Stimulated activated CD4-positive, alpha-beta T cell treated with anti-CD3 and anti-CD28 coated beads, Interleukin-1b, Interleukin-23, amount 100 ng/mL, for 1 hour (primary cell): ENCODE measurements around the gene HOXA13.

Source experiments
- DNase-seq, 2 donors: peaks; one replicate each; pipeline ENCODE4 v3.0.0-alpha.2; 2020; ENCODE audit warnings: low read depth in 2 of 2

Gene HOXA13

DNA sequence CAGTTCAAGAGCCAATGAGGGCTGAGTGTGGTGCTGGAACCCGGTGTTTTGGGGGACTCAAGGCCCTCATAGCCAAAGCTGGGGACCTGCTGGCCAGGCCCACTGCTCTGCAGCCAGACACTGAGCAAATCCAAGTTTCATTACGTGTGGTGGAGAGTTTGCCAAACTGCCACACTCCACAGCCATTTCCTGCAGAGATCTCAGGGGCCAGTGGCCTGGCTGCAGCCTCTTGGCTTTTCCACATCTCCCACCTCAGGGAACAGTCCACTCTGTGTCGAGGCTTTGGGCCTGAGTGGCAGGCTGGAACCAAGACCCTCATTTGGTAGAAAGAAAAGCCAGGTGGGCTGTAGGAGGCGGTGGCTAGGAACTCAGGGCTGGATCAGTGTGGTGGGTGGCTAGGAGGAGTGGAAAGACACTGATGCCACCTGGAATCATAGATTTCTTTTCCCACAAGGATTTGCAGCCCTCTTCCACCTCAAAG lies 18.1 kb downstream of the HOXA13 start:
- DNase-seq, result no peak

DNA sequence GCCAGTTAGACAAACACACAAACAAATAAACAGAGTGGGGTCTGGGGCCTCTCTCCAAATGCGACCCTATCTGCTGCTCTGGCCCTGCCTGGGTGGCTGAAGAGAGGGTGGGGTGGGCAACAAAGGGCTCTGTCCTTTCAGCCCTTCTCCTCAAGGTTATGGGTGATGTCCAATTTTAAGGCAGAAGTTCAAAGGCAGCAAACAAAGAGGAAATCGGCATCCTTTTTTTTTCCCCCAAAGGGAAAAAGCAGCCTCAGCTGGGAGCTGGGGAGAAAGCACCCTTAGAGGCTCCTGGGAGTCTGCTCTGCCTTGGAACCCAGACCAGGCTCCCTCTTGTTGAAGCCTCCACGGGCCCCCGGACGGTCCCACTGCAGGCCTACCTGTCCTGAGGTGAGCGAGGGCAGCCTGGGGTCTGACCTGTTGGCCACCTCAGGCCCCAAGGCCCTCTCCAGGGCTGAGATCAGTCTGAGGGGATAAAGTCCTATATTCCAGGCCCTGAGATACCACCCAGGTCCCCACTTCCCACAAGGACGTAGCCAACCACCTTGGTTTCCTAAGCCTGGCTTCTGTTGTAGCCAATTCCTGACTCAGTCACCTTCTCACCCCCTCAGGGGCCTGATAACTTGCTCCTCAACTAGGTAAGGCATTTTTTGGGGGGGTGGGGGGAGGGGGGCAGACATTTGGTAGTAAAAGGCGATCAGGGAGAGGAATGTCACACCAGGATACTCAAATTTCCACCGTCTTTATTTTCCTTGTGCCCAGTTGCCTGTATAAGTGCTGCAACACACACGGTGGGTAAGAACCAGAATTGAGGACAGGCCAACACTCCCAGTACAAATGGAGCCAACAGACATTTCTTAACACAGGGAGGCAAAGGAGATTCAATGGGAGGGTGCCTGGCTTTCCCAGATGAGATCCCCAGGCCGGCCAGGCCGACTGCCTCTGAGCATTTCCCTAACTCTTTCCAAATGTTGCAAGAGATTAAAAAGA lies 19.2 kb downstream of the HOXA13 start:
- no peak for DNase-seq

DNA sequence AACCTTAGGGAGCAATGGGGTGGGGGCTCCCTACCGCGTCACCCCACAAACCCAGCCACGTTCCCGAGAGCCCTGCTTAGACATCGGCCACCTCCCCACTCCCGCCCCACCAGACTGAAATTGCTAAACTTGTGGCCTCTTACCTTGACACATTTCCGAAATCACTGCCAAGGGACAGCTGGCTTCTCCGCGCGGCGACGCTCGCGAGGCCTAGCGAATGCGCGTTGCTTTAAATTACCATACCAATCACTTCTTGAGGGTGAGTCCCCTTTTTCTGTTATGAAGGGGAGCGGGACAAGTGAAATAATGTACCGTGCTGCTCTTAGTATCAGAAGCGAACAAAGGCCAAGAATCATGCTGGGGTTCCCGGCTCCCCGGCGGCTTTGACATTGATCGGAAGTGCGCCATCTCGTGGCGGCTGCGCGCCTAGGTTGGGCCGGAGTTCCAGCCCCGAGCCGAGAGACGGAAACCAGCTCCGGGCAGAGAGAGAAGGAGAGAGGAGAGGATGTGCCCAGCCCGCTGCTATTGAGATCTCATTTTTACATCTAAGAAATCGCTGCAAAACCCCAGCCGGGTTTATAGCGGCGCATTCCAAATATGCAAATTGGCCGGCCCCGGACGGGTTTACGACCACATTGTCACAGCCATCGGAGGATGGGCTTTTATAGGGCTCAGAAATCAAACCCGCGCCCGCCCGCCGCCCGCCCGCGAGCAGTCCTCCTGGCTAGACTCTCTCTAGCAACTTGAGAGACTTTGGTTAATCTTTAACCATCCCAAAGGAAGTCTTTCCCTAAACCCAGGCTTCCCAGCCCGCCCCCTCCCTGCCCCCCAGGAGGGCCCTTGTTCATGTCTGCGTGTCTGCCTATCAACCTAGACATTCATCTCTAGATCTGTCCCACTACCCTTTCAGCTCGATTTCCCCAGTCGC lies 20.1 kb downstream of the HOXA13 start:
- peak; percentile 26 to 46 for DNase-seq

DNA sequence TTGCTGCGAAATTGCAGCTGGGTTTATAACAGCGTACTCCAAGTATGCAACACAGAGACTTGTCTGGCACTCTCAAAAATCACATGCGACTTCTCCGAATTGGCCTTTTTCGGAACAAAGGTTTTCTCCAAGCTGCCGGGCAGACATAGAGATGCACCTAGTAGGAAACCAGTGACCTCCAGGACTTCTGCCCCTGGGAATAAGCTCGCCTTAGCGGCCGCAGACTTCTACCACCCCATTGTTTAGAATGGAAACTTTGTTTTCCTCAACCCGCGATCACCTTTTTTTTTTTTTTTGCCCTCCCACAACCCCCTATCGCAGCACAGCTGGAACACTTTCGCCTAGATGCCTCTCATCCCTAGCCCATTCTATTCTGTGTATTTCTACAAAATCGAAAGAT lies 20.9 kb downstream of the HOXA13 start:
- no peak for DNase-seq

DNA sequence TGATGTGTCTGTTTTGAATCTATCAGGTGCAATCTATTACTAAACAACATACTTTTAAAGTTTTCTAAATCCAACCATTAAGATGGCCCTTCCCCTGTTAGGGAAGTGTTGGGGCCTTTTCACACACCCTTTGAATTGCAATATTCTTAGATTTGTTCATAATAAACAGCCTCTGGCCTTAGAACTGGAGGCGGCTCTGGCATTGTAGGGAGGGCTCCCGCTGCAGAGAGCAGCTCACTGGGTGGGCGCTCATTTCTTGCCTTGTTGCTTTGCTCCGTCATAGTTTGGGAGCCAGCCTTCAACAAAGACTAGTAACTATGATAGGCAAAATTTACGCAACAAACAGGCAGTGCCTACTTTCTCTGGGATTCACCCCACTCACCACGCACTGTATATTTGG lies 21.5 kb downstream of the HOXA13 start:
- DNase-seq, result no peak

DNA sequence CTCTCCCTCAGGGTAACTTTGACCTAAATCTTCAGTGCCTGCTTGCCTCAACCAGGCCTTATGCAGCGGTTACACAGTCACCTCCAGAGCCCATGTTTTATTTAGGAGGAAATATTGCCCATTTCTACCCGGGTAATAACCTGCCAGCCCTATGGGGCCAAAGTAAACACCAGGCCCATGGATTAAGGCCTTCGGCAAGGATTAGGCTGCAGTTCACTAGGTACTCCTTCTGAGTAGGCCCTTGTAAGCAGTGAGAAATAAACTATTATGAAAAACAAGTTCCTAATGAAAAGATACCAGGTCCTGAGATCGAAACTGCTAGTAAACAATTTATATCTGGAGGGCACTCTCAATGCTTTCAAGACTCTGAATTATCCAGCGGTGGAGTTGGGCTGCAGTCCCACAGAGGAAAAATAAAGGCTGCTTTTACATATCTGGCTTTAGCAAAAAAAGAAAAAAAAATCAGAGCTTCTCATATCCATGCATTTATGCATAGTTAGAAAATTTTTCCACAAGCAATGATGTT lies 22.0 kb downstream of the HOXA13 start:
- no peak for DNase-seq

DNA sequence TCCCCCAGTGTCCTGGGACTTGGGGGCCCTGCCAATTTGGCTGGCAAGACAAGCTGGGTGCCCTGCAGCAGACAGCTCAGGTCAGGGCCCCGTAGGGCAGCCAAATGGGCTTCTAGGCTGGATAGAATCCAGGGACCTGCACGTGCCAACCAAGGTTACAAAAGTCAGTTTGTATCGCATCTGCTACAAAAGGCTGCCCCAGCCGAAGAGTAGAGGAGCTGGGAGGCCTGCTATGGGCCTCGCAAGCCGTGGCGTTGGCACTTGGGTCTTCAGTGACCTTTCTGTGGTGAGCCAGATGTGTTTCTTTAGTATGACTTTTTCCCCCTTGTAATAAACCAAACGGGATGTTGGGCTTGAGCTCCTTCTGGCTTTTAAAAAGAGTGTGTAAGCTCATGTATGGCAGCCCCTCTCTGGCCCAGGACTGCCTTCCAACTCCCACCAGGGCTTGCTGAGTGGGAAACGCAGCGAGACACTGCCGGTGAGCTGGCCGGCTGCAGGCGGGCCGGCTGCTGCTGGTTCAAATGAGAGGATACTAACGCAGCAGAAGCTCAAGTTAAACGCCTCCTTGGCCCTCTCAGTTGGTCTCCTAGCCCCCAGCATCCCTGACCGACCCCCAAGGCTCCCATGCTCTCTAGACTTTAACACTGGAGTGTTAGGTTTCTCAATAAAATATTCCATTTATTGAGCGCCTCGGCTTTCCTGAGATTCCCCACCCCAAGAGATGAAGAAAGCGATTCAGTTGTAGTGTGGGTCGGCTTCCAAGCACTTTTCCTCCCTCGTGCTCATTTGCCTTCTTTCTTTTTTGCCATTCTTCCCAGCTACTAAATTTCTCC lies 22.7 kb downstream of the HOXA13 start:
- no peak for DNase-seq

DNA sequence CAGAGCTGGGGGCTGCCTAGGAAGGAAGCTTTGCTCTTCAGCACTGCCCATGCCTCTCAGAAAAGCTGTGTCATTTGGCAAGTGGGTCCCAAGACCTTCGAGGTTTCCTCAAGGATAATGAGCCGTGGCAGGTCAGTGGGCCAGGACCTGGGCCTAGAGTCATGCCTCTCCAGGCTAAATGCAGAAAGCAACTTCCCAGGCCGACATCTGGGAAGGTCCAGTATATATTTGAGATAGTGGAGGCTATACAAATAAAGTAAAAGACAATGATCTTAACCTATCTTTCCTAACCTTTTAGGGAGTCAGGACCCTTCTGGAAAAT lies 23.4 kb downstream of the HOXA13 start:
- no peak for DNase-seq

DNA sequence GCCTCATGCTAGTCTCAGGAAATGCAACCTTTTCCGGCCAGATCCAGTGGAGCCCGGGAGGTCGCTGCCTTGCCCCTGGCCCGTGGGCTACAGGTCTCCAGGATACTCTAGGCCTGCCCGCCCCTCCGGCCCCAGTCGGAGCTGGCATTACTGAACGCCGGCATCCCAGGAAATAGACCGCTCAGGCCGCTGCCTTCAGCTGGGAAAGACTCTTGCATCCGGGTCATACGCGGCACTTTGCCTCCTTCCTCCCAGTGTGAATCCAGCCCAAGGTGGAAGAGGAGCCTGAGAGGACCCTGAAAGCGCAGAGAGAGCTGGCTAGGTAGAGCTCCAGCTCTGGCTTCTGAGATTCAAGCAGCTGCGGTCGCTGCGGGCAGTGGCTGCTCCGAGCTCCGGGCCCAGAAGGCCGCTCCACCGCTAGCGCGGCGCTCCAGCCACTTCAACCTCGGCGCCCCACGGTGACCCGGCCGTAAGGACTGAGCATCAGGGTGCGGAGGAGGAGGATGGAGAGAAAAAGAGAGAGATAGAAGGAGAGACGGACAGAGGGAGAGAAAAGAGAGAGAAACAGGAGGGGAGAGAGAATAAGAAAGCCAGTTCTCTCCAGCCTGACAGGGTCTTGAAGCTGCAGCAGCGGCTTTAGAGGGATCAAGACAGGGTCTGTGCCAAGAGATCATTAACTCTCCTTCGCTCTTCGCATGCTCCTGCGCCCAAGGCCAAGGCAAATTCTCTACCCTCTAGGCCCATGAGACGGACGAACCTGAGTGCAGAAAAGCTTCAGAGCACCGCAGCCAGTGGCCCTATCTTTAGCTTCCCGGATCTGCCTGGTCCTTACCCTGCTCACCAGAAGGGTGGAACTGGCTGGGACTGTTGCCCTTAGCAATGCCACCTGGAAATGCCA lies 24.0 kb downstream of the HOXA13 start:
- no peak for DNase-seq

DNA sequence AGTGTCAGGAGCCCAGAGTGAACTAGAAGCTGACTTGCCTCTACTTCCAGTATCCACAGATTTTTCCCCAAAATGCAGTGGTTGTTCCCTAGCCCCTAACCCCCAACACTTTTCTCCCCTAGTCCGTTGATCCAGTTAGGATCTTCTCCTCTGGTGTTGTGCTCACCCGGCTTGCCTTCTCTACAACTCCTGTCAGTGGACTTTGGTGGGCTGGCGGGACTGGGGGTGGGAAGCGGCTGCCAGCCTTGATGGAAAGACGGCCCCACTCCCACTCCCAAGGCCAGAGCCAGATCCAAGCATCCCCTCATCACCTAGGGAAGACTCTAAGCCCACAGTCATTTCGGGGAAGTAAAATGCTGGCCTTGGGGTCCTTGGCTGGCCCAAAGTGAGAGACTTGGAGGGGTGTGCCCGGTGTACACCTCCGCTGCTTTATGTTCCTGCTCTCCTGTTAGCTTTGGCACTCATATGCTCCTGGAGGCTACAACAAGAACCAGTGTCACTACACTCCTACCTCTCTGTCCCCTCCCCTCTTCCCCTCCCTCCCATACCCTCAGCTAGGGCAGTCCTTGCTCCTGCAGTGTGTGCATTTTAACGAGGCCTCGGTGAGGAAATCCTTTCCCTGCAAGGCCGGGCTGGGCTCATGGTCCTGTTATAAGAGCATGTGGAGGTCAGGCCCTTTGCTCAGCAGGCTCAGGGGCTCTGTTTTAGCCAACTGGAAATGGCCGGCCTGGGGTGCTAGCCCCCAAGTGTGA lies 24.8 kb downstream of the HOXA13 start:
- no peak for DNase-seq

DNA sequence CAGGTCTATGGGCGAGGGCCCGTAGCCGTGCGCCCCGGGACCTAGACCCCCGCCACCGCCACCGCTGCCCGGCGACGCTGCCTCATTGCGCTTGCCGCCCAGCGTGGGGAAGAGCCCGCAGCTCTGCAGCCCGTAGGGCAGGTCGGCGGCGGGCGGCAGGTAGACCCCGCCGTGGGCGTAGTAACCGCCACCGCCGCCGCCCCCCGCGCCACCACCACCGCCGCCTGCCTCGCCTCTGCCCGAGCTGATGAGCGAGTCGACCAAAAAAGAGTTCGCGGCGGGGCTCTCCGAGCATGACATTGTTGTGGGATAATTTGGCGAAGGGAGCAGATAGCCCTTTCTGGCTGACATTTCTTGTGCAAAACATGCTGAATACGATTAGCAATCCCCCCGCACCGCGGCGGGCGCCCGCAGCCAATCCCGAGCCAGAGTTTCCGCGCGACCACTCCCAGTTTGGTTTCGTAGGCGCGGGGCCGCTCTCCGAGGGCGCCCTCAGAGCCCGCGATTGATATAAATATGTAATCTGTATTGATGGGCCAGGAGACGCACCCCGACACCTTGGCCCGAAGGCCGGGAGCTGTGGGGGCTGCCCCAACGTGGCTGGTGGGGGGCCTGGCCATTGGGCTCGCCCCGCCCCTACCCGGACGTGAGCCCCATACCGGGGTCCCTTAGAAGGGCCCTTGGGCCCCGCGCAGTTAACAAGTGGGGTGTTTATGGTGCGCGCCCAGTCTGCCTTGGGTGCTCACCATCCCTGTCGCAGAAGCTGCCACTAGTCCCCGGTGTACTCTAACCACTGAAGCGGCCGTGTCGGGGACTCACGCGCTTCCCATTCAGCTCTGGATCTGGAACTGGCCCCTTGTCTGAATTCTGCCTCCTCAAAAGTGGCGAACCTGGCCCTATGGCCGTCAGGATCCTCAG lies 25.7 kb downstream of the HOXA13 start, which contains the start of gene HOXA10:
TSS of gene HOXA10 (minus strand) at position 365 of the 918 bp plus-strand sequence. CDS start at position 351, 14 bp downstream.
- no peak for DNase-seq

DNA sequence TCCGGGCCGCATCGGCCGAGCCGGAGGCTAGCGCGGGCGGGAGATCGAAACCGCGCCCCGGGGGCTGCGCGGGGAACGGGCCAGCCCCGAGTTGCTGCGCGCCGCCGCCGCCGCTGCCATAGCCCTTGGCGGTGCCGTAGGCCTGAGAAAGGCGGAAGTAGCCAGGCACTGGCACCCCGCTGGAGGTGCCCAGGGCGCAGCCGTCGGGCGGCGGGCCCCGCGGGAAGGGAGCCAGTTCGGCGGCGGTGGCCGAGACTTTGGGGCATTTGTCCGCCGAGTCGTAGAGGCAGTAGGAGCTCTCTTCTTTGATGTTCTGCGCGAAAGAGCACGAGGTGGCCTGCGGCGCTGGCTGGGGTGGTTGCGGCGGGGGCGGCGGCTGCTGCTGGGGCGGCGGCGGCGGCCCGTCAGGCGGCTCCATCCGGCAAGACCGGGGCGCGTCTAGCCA lies 26.4 kb downstream of the HOXA13 start:
- no peak for DNase-seq

DNA sequence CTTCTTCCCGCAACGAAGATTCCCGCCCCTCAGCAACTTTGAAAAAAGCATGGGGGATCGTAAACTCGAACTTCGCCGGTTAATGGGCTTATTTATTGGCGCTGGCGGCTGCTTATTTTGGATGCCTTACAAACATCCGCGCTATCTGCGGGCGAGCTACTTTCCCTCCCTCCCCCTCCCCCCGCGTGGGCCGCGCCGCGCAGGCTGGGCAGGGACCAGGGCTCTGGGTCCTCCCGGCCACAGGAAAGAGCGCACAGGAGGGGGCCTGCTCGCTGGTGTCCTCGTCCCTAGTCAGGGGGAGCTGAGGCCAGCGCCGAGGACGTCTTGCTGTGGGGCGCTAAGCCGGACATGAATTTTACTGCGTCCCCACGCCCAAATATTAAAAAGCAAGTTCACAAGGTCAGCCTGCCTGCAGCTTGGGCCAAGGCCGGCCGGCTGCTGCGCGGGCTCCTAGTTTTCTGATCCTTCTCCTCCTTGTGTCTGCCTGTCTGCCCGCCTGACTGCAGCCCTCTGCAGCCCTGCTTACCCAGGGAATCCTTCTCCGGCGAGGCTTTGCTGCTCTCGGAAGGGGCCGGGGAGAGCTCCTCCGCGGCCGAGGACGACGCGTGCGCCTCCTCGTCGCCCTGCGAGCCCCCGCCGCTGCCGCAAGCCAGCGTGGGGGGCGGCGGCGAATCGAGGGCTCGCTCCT lies 26.9 kb downstream of the HOXA13 start:
- DNase-seq, result no peak

DNA sequence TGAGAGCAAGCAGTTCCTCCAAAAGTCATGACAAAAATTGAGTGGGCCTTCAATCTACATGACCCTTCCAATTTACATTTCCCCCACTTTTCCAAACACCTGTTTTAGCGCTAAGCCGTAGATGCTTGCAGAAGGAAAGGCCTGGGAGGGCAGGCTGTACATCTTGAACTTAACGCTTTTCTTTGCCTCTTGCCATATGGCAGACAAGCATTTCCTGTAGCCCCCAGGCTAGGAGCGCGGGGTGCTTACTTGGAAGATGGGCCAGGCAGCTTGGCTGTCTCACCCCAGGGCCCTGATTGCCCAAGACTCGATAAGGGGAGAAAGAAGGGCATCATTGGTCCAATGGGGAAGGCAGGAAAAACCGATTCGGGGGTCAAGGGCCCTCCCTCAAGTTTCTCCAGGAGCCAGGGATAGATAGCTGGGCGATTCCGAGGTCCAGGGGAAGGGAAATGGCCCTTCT lies 27.5 kb downstream of the HOXA13 start:
- DNase-seq, result no peak

DNA sequence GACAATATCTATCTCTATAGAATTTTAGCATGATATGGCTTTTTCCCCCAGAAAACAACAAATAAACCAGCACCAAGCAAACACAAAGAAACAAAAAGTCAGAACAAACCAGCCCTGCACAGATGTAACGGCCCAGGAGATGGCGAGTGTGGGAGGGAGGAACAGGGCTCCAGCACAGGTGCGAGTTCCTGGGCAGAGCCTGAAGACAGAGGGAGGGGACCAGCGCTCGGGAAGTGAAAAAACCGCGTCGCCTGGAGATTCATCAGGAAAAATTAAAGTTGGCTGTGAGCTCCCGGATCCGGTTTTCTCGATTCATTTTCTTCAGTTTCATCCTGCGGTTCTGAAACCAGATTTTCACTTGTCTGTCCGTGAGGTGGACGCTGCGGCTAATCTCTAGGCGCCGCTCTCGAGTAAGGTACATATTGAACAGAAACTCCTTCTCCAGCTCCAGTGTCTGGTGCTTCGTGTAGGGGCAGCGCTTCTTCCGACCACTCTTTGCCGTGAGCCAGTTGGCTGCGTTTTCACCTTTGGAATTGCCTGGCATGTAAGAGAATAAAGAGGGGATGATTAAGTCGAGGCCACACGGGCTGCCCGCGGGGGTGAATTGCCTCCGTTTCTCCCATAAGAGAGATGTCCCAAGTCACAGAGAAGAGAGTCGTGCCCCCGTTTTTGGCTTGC lies 28.1 kb downstream of the HOXA13 start:
- no peak for DNase-seq

DNA sequence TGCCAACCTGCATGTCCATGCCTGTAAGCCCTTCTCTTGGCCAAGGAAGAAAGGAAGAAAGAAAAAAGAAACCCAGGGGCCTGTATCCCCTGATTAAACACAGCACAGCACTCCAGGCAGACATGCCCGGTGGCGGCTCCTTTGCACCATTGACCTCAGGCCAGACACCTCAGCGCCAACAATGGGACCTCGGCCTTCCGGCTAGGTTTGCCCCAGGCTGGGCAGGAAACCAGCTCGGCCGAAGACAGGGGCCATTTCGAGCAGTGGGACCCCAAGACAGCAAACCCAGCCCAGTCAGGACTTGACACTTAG lies 28.6 kb downstream of the HOXA13 start:
- DNase-seq, result no peak
